8988T (cell line): ENCODE measurements around the gene FAIM2.

Experiments used
- DNase-seq: peaks from one replicate; pipeline ENCODE4 v3.0.0; 2011

FAIM2 gene

GRCh38 chr12:49821373-49822287 is 82.1 kb downstream of the FAIM2 start:
- no peak for DNase-seq

- DNase-seq: no peak
Observed at GRCh38 chr12:49819786-49820185, 83.9 kb downstream of the FAIM2 start.

- no peak for DNase-seq
Observed at GRCh38 chr12:49818241-49818895, 85.3 kb downstream of the FAIM2 start.
